WERI-Rb-1 (cell line): ENCODE results near the gene CMSS1.

Experiments used
- DNase-seq: peaks from one replicate; pipeline ENCODE4 v3.0.0-alpha.2; 2020
- H3K27ac ChIP-seq: fragments of 250-450 bp; sonication (Bioruptor Pico); 2 replicates; pipeline ENCODE4 v1.5.1; 2020; ENCODE audit warnings: mild to moderate bottlenecking, moderate library complexity
- H3K27me3 ChIP-seq: fragments of 250-450 bp; sonication (Bioruptor Pico); 2 replicates; pipeline ENCODE4 v1.5.1; 2021; ENCODE audit warnings: mild to moderate bottlenecking, low read depth, moderate library complexity; ENCODE audit not compliant: insufficient read depth, severe bottlenecking
- H3K36me3 ChIP-seq: fragments of 250-450 bp; sonication (Bioruptor Pico); 2 replicates; pipeline ENCODE4 v1.5.1; 2020; ENCODE audit warnings: mild to moderate bottlenecking, moderate library complexity
- H3K4me3 ChIP-seq: 2 replicates; pipeline ENCODE4 v1.5.1; 2011; ENCODE audit warnings: low read depth, mild to moderate bottlenecking, control low read depth, low read length
- H3K9me3 ChIP-seq: fragments of 250-450 bp; sonication (Bioruptor Pico); 2 replicates; pipeline ENCODE4 v1.5.1; 2021; ENCODE audit warnings: mild to moderate bottlenecking, moderate library complexity; ENCODE audit not compliant: severe bottlenecking
- TF ChIP-seq, protein P1 (sequence below): IDR thresholded peaks from 2 replicates; pipeline ENCODE4 v1.5.1; 2011; ENCODE audit warnings: low read depth, mild to moderate bottlenecking, control low read depth, inconsistent platforms, low read length

Gene CMSS1

DNA sequence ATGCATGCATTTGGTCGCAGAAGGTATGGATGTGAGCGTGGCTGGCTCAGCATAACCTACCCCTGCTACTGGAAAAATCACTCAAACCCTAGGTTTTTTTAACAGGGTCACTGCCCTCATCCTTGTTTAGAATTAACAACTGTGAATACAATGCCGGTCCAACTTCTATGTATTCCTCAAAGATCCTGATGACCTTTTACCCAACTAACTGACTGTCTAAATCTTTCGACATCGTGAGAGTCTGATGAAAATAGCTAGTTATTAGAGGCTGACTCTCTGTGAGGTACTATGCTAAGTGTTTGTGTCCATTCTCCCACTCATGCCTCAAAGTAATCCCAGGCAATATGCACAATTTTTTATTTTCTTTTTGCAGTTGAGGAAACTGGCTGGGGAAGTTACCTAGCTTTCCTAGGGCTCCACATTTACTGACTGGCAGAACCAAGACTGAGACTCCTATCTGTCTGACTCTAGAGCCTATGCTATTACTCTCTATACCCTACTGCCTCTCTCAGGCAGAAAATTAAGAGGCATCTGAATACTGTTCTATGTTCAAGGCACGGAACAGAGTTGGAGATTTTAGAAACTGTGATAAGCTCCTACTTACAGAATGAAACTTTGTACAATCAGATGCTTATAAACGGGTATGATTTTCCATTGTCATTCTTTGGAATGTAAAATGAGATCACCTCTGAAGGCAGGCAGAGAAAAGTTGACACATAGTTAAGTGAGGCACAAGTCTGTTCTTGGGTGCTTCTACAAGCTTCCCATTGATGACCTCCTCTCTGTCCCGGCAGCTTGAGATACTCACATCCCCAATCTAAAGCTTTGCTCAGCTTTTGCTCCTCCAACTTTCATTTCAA is 240.3 kb downstream of the CMSS1 start:
- TF ChIP-seq, protein P1, sequence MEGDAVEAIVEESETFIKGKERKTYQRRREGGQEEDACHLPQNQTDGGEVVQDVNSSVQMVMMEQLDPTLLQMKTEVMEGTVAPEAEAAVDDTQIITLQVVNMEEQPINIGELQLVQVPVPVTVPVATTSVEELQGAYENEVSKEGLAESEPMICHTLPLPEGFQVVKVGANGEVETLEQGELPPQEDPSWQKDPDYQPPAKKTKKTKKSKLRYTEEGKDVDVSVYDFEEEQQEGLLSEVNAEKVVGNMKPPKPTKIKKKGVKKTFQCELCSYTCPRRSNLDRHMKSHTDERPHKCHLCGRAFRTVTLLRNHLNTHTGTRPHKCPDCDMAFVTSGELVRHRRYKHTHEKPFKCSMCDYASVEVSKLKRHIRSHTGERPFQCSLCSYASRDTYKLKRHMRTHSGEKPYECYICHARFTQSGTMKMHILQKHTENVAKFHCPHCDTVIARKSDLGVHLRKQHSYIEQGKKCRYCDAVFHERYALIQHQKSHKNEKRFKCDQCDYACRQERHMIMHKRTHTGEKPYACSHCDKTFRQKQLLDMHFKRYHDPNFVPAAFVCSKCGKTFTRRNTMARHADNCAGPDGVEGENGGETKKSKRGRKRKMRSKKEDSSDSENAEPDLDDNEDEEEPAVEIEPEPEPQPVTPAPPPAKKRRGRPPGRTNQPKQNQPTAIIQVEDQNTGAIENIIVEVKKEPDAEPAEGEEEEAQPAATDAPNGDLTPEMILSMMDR, result no peak
- H3K4me3 ChIP-seq, result no peak overlapping the region
- H3K9me3 ChIP-seq, result no peaks in the 10 kb centered on the region
- no peak for DNase-seq
- no peaks in the 10 kb centered on the region for H3K27me3 ChIP-seq
- H3K27ac ChIP-seq, result no peak overlapping the region
- peaks cover 2% of the 10 kb centered on the region; the same call in 1 of the 2 replicates for H3K36me3 ChIP-seq

- Histone ChIP-seq H3K4me3 (no peak overlapping the region), H3K27me3 (no peaks in the 10 kb centered on the region), H3K36me3 (peaks cover 2% of the 10 kb centered on the region; the same call in 1 of the 2 replicates), H3K9me3 (no peaks in the 10 kb centered on the region), H3K27ac (no peak overlapping the region)
- DNase-seq, result no peak
- TF ChIP-seq, protein P1, result no peak
Observed at GRCh38 chr3:100059472-100059871, 241.8 kb downstream of the CMSS1 start.

GRCh38 chr3:100060685-100061484 is 243.2 kb downstream of the CMSS1 start:
- H3K4me3 ChIP-seq, result no peak overlapping the region
- TF ChIP-seq, protein P1, result no peak
- H3K9me3 ChIP-seq, result no peaks in the 10 kb centered on the region
- H3K27ac ChIP-seq, result no peak overlapping the region
- peaks cover 2% of the 10 kb centered on the region; the same call in 1 of the 2 replicates for H3K36me3 ChIP-seq
- H3K27me3 ChIP-seq, result no peaks in the 10 kb centered on the region
- DNase-seq, result no peak

- no peaks in the 10 kb centered on the region for H3K27me3 ChIP-seq
- no peaks in the 10 kb centered on the region for H3K9me3 ChIP-seq
- TF ChIP-seq, protein P1, result no peak
- DNase-seq, result no peak
- H3K36me3 ChIP-seq, result peaks cover 2% of the 10 kb centered on the region; the same call in 1 of the 2 replicates
- no peak overlapping the region for H3K4me3 ChIP-seq
- no peak overlapping the region for H3K27ac ChIP-seq
Observed at GRCh38 chr3:100062665-100063064, 245.0 kb downstream of the CMSS1 start.

GRCh38 chr3:100063929-100064461 is 246.3 kb downstream of the CMSS1 start:
- TF ChIP-seq, protein P1, result no peak
- Histone ChIP-seq H3K9me3 (no peaks in the 10 kb centered on the region), H3K36me3 (no peaks in the 10 kb centered on the region), H3K27me3 (no peaks in the 10 kb centered on the region), H3K27ac (no peak overlapping the region), H3K4me3 (no peak overlapping the region)
- DNase-seq, result no peak
